ENCODE data around the gene GLRX3.

Gene GLRX3

DNA sequence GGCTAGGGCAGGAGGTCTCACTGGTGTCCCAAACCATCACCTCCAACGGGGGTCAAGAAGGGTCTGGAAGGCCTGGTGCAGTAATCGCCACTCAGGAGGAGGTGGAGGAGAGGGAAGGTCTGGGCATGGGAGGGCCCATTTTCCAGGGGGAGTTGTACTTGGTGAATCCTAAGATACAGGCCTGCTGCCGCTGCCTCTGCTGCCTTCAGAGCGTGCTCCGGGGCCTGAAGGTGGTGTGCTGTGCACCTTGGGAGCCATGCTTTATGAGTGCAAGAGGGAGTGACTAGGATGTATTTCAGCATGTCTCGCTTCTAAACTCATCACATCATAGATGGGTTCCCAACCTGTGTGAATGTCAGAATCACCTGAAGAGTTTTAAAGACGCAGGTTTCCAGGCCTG is 78.2 kb downstream of the GLRX3 start:
- no peak for DNase-seq

DNA sequence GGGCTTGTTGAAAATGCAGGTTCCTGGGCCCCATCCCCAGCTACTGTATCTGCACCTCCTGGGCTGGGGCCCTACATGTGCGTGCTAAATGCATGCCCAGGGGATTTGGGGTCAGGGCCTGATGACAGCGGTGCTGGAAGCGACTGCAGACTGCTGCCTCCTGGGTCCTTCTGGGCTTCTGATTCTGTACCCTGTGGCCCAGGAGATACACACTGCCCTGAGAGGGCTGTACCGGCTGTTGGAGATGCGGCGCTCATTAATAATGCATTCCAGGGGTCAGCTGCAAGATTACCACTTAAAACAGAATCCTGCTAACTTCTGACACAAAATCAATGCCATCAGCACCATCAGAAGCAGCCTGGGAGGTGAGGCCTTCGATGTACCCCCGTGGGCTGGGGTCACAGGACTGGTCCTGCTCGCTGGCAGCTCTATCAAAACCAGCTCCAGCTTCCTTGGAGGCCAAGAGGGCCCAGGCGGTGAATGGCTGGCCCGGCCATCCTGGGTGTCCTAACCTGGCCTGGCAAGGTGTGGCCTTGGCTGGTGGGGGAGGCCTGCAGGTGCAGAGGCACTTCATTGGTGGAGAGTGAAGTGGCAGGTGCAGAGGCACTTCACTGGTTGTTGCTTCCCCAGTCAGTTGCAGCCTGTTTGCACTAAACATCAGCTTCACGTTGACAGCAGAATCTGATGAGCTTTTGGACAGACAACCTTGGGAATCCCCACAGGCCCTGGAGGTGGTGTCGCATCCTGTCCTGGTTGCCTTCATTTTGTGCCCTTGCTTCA is 79.2 kb downstream of the GLRX3 start:
- no peak for DNase-seq

DNA sequence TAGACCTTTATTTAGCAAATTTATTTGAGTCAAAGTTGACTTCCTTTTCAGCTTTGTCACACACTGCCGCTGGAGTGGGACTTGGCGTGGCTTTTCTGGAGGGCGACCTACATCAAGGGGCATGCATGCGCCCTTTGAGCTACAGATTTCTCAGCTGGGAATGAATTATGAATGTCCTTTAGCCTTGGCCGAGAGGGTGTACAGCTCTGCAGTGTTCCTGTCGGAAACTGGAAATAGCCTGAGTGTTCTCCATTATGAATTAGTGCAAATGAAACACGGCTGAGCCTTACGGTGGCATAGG is 79.7 kb downstream of the GLRX3 start:
- no peak for DNase-seq

DNA sequence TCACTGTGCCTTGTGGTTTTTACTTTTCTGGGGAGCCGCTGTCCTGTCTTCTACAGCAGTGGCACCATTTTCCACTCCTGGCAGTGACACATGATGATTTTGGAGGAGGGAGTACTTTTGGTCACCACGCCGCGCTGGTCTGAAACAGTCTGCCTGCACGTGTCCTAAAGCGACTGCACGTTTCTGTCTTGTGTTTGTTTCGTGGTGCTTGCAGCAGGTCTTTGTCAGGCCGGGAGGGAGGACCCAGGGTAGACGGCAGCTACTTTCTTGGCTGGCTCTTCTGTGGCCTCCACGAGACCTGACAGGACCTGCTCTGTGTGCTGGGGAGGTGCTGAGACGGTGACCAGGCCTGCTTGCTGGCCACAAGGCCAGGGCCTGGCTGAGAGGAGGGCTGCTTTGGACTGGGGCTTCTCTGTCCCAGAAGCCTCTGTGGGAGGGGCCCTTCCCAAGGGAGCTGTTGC is 82.0 kb downstream of the GLRX3 start:
- DNase-seq: no peak

DNA sequence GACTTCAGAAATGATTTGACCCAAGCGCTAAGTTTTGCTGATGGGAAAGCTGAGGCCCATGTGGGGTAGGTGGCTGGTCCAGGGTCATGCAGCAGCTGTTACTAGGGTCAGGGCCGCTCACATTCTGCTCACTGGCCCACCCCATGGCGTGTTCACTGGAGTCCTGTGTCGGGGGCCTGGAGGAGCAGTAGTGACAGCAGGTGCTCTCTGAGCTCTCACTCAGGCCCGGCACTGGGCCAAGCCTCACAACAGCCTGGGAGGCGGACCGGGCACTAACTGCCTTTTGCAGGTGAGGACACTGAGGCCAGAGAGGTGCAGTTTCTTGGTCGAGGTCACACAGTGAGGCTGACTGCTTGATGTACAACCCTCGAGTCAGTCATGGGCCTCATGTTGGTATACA is 82.7 kb downstream of the GLRX3 start:
- no peak for DNase-seq

DNA sequence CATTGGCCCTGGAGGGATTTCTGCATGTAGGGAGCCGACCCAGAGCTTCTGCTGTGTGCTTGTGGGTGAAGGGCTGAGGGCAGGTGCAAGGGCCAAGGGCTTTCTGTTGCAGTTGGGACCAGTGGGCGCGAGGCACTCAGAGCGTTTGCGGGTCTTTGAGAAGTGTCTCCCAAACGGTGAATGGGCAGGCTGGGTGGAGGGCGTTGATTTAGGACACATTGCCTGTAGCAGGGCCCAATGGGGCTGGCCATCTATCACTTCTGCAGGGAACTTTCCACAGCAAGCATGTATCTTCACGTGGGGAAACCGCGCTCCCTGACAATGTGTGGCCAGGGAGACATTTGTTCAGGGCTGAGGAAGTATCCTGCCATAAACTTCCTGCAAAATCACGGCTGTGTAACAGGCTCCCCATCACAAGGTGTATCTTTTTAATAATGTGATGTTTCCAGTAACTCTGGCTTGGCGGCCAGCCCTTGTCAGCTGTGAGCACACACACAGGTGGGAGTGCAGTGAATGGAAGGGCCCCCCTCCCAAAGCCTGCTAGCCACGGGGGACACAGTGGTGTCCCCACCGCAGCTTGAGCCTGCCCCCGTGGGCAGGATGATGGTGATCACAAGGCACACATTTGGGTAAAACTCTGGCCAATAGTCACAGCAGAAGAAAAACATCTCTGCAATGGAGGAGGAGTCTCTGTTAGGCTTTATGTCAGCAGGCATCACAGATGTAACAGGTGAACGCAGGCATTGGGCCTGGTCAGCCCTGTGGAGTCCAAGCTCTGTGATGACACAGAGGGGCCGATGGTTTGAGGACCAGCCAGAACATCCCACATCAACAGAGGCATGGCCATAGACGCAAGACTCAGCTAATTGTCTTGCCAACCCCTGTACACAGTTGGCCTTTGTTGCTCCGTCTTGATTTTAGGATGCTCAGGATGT is 84.3 kb downstream of the GLRX3 start:
- DNase-seq: no peak

DNA sequence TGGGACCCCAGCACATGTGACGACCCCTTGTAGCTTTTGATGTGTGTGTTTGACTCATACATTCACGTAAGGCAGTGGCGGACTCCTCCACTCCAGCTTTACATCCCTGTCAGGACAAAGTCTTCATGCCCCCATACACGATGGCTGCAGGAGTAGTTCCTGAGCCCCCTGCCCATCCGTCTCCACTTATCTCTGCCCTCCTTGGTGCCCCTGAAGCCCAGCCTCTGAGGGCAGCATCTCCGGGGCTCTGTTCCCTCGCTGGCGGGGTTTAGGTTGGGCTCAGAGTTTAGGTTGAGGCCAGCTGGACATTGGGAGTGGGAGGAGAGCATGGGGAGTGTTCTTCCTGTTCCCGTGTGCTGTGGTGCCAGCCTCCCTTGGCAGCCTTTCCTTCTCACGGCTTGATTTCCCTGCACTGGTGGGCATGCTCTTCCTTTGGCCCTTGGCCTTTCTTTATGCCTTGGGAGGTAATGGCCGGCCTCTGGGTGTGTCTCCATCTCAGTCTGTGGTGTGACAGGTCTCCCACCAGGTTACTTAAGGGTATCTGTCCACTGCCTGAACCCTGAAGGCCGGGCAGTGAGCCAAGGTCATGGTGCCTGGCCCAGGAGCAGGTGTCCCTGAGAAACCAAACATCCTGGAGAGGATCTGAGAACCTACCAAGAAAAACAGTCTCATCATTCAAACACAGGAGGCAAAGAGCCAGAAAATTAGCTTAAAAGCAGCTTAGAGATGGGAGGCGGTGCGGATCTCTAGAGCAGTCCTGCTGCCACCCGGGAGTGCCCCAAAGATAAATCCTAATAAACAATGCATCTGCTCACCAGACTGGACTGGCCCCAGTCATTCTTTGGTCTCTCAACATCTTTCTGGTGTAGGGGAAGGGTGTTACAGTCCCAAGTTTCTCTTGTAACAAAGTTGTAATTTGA is 85.5 kb downstream of the GLRX3 start:
- DNase-seq: no peak

DNA sequence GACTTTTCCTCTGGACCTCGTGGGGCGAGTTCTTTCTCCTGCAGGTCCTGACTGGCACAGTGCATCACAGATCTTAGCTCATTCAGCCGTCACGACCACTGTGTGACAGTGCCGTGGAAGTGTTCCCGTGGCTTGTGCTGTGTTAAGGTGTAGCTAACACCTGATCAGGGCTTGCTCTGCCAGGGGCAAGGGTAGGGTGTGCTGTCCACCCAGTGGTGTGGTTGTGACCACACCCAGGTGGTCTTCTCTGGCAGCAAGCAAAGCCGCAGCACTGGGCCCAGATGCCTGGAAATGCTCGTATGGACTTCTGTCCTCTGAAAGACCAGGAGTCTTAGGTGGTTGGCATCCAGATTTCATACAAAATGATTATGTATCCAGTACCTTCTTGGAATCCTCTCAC is 86.2 kb downstream of the GLRX3 start:
- no peak for DNase-seq

DNA sequence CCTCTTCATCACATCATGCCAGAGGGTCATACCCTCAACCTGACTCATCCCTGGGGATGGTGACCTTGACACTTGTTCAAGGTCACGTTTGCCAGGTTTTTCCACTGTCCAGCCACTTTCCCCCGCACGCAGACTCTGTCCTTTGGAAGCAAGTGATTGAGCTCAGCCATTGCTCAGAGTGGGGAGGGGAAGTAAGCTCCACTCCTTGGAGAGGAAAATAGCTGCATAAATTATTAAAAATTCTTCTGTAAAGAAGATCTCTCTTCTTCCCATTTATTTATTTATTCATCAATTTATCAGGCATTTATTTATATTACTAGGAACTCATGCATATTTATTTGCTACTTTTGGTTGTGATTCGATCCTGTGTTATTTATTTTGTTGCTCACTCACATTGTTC is 88.0 kb downstream of the GLRX3 start:
- DNase-seq: no peak

DNA sequence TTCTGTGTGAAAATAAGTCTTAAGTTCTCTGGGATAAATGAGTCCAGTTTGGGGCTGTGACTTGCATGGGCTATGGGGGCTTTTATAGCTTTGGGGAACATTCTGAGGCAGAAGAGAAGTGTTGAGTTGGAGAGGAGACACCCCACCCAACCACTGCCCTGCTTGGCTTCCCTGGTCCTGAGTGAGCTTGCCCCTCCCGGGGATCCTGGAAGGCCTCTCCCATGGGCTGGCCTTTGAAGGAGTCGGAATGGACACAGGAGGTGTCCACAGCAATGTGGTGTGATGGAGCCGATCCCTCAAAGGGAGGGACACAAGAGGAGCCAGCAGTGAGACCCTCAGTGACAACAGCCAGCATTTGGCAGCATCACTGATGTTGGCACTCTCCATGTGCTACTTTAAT is 89.8 kb downstream of the GLRX3 start:
- no peak for DNase-seq

DNA sequence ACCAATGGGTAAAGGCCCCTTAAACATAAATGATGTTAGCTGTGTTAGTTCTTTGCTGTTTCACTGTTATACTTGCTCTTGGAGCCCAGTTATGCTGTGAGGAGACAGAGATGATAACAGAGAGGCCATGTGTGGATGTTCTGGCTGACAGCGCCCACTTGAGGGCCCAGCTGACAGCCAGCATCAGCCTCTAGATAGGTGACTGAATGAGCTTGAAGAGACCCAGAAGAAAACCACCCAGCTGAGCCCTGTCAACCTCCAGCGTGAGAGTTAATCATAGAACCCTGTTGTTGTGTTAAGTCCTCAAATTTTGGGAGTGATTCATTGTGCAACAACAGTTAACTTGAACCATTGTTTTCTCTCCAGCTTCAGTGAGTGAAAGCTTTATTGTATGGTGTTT is 91.7 kb downstream of the GLRX3 start:
- DNase-seq: no peak

Data from activated naive CD4-positive, alpha-beta T cell treated with Interleukin-2 at 50 U/mL for 16 hours (primary cell).